ENCODE data around the gene KANSL3. TPM values are rescaled to one million over a fixed set of nuclear protein-coding genes. Genes with fewer than 3 reads are reported as not detected.

KANSL3 gene
- total RNA-seq, 2 donors from 2014 or later = 34.0 to 36.1 TPM

GRCh38 chr2:96617012-96617411 is 21.1 kb downstream of the KANSL3 start:
- no peak for DNase-seq (ENCODE audit: low spot score)
- intact Hi-C loops (cut with DNase I) = no loop called here

DNA sequence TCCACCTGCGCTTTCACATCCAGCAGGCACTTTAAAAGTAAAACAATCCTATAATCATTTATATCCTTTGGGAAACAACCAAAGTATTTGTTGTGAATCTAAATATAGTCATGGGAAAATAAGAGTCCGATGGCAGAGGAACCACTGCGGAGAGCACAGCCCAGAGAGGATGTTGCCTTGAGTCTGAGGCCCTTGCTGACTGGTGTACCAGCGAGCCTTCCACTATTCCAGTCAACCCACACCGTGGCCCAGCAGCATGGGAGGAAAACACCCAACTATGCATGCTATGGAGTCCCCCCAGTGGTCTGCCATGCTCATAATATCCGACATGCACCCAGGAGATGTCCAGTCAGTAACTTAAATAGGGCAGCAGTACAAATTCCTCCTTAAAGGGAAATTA is 21.6 kb downstream of the KANSL3 start:
- intact Hi-C loops (cut with DNase I) = no loop called here
- no peak for DNase-seq (ENCODE audit: low spot score)

DNA sequence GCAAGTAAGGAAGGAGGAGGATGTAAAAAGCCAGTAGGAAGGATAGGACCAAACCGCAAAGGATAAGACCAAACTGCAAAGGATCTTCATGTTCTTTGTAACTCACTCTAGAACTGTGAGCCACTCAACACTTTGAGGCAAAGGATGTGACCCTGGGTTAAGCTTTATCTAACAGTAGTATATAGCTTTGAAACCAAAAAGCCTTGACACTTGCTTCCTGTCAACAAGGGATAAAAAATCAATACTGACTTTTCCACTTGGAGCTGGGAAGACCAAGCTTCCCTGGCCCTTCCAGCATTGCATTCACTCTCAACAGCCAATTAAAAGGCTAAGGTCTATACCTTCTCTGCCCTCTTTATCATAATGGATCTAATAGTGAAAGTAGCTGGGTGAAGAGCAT is 22.0 kb downstream of the KANSL3 start:
- DNase-seq (ENCODE audit: low spot score) = no peak

DNA sequence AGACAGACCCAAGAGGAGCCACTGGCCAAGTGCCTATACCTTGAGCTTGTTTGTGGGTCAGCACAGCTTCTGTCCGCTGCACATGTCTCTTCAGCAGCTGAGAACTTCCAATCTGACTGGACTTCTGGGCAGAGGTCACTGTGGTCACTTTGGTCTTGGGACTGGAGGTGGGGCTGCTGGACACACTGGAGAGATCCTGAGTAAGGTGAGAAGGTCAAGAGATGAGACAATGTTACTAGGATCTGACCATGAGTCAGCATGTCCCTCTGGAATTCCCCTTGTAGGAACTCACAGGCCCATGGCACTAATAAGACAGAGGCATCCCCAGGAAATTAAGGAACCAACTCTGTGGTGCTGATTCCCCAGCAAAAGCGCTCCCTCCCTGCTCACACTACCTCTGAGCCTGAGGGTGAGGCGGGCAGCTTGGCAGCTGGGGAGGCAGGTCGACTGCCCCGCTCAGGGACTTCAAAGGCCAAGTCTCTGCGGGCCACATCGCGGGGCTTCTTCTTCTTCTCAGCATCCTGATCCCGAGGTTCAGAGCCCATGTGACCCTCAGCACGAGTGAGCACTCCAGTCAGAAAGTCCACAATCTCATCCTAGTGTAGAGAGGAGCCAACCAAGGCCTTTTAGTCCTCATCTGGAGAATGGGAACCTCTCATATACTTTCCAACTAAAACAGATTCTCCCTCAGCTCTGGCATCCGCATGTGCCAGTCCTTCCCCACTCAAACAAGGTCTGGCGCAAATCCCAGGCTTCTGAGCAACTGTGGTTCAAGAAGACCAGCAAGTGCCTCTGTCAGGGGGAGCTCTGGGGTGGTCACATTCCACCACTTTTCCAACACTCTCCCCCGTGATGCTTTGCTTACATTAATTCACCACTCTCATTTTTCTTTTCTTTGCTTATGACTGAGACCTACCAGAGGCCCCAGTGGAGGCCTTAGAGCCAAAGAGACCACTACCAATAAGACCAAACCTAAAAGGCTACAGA is 29.4 kb downstream of the KANSL3 start:
- intact Hi-C loops (cut with DNase I) = no loop called here
- DNase-seq (ENCODE audit: low spot score) = no peak

More for the DNA sequence above, 22.0 kb downstream of the KANSL3 start:
- intact Hi-C loops (cut with DNase I) = no loop called here

- no peak for DNase-seq (ENCODE audit: low spot score)
- intact Hi-C loops (cut with DNase I) = no loop called here
These were observed 34.0 kb downstream of the KANSL3 start for GRCh38 chr2:96604104-96604503.

DNA sequence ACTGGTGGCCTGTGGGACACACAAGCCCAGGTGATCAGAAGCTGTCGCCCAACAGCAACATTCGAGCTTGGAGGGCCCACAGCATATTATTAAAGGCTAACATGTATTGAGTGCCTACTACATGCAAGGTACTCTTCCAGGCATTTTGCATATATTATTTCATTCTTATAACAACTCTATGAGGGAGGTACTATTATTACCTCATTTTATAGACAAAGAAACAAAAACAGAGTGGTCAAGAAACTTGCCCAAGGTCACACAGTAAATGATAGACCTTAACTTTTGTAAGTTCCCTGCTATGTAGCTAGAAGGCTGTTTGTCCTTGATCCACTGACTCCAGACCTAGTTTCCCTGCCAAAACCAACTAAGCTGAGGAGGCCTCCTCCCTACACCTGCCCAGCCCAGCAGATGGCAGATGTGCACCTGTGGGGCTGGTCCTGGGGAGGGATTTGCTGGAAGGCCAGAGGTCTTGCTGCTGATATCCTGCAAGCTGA is 35.7 kb downstream of the KANSL3 start:
- intact Hi-C loops (cut with DNase I) = no loop called here
- DNase-seq (ENCODE audit: low spot score) = no peak

GRCh38 chr2:96601382-96602292 is 36.5 kb downstream of the KANSL3 start:
- intact Hi-C loops (cut with DNase I) = no loop called here
- DNase-seq (ENCODE audit: low spot score) = no peak

- intact Hi-C loops (cut with DNase I) = no loop called here
- DNase-seq (ENCODE audit: low spot score) = no peak
These were observed 38.2 kb downstream of the KANSL3 start for GRCh38 chr2:96599941-96600340.

DNA sequence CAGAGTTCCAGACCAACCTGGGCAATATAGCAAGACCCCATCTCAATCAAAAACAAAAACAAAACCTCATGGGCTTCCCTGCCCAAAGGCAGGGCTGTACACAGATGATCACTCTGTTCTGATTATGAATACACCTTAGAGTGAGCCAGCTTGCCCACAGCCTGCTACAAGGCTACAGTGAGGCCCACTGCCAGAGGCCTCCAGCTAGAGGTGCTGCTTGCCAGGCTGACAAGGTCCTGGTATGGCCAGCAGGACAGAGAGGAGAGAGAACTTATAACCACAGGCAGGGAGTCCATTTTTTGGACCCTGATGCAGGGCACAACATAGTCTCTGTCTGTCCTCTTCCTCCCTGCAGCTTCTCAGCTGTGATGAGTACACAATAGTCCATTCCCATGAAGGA is 41.5 kb downstream of the KANSL3 start:
- intact Hi-C loops (cut with DNase I) = no loop called here
- DNase-seq (ENCODE audit: low spot score) = no peak

- intact Hi-C loops (cut with DNase I) = no loop called here
- no peak for DNase-seq (ENCODE audit: low spot score)
These were observed 43.4 kb downstream of the KANSL3 start for GRCh38 chr2:96594691-96595152.

- intact Hi-C loops (cut with DNase I) = no loop called here
- no peak for DNase-seq (ENCODE audit: low spot score)
These were observed 43.8 kb downstream of the KANSL3 start for GRCh38 chr2:96594282-96594681.

- intact Hi-C loops (cut with DNase I) = no loop called here
- DNase-seq (ENCODE audit: low spot score) = no peak
These were observed 46.6 kb downstream of the KANSL3 start for GRCh38 chr2:96591494-96591893.

DNA sequence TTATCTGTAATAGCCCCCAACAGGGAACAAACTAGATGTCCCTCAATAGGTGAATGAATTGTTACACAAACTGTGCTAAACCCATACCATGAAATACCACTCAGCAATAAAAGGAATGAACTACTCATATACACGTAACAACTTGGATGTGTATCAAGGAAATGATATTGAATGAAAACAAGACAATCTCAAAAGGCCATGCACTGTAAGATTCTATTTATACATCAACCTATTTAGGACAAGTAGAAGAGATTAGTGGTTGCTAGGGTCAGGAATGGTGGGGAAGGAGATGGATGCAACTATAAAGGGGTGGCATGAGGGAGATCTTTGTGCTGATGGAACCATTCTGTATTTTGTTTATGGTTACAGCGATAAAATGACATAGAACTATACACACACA is 47.1 kb downstream of the KANSL3 start:
- intact Hi-C loops (cut with DNase I) = no loop called here
- no peak for DNase-seq (ENCODE audit: low spot score)

GRCh38 chr2:96587843-96588242 is 50.3 kb downstream of the KANSL3 start:
- DNase-seq (ENCODE audit: low spot score) = no peak
- intact Hi-C loops (cut with DNase I) = no loop called here

- intact Hi-C loops (cut with DNase I) = no loop called here
- no peak for DNase-seq (ENCODE audit: low spot score)
These were observed 54.1 kb downstream of the KANSL3 start for GRCh38 chr2:96584017-96584416.

- intact Hi-C loops (cut with DNase I) = no loop called here
- DNase-seq (ENCODE audit: low spot score) = no peak
These were observed 57.3 kb downstream of the KANSL3 start for GRCh38 chr2:96580771-96581170.

DNA sequence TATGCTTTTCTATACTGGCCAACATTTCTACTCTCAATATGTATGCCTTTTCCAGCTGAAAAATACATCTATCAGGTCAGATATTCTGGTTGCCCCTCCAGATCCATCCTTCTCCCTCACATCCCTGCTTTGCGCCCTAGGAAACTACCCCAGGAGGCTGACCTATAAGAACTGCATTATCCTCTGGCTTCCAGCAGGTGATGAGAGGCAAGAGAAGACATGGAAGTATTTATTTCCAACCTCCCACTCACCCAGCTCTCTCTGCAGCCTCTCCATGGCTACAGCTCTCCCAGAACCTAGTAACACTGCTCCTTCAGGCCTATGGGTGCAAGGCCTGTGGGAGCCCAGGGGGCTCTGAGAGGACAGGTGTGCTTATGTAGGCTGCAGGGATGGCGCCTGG is 58.7 kb downstream of the KANSL3 start:
- intact Hi-C loops (cut with DNase I) = no loop called here
- DNase-seq (ENCODE audit: low spot score) = no peak

DNA sequence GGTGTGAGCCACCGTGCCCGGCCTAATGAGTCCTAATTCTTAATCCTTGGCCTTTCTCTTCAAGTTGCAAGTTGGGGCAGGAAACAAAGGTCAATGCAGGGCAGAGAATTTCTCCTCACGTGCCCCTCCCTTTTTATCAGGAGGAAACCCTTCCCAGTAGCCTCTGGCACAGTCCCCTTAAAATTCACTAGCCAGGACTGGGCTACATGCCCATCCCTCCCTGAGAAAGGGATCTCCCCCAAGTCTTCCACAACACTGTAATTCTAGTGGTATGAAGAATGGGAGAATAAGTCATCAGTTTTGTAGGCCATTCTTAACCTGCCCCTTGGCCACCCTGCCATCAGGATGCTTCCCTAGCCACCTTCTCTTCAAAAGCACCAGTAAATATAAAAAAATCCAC is 59.4 kb downstream of the KANSL3 start:
- DNase-seq (ENCODE audit: low spot score) = no peak
- intact Hi-C loops (cut with DNase I) = no loop called here

DNA sequence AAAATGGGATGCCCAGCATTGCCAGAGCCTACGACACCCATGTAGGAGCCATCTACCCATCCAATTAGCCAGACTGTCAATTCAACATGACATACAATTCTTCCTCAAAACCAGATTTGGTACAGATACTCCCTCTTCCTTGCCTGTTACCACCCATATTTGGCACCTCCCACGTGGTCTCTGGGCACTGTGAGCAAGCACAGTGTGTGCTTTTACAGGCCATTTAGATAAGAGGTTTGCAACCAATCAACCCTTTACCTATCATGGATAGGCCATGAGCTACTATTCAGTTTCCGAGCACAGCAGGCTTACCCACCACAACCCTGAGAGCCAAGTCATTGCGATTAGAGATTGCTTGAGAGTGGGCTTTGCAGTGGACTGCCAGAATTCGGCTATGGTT is 60.6 kb downstream of the KANSL3 start:
- DNase-seq (ENCODE audit: low spot score) = no peak
- intact Hi-C loops (cut with DNase I) = no loop called here
